Calu3 (cell line): ENCODE results near the gene PAGE1. TPM values are rescaled to one million over a fixed set of nuclear protein-coding genes. Genes with fewer than 3 reads are reported as not detected.

Experiments
- BruUV-seq: library from RNA; stranded (reverse); fragments of 400-500 nt; replicated peaks from 2 replicates; lab custom pipeline; 2021; lab: Mats Ljungman, UMichigan
- CTCF ChIA-PET: fragments of 300-600 bp; sonication (Branson Sonifier 250); formaldehyde crosslinking; loops from one replicate; lab custom pipeline; 2022; ENCODE audit warnings: antibody characterized with exemption; lab: Charles Lee
- DNase-seq: peaks from one replicate; pipeline ENCODE4 v3.0.0; 2022
- H3K27ac Mint-ChIP-seq: one replicate; pipeline ENCODE4 v1.8.0; 2022; ENCODE audit warnings: mixed read lengths; ENCODE audit not compliant: unreplicated experiment
- H3K27me3 Mint-ChIP-seq: one replicate; pipeline ENCODE4 v1.8.0; 2022; ENCODE audit warnings: mixed read lengths; ENCODE audit not compliant: unreplicated experiment
- H3K36me3 Mint-ChIP-seq: one replicate; pipeline ENCODE4 v1.8.0; 2022; ENCODE audit warnings: mild to moderate bottlenecking, moderate library complexity, mixed read lengths; ENCODE audit not compliant: insufficient read depth, unreplicated experiment
- H3K4me1 Mint-ChIP-seq: one replicate; pipeline ENCODE4 v1.8.0; 2022; ENCODE audit warnings: mild to moderate bottlenecking, low read depth, mixed read lengths; ENCODE audit not compliant: unreplicated experiment
- H3K4me3 Mint-ChIP-seq: one replicate; pipeline ENCODE4 v1.8.0; 2022; ENCODE audit warnings: mild to moderate bottlenecking, low read depth, moderate library complexity, mixed read lengths; ENCODE audit not compliant: unreplicated experiment
- H3K9me3 Mint-ChIP-seq: one replicate; pipeline ENCODE4 v1.8.0; 2022; ENCODE audit warnings: low read depth, mixed read lengths; ENCODE audit not compliant: unreplicated experiment
- CTCF ChIP-seq: fragments of 200-600 bp; IDR thresholded peaks from one replicate; pipeline ENCODE4 v1.8.0; 2022; ENCODE audit warnings: antibody characterized with exemption; ENCODE audit not compliant: unreplicated experiment
- intact Hi-C: fragments of 100-400 bp; cut with micrococcal nuclease; formaldehyde crosslinking; loops from one replicate; pipeline ENCODE4 v1.10.0; 2022; ENCODE audit not compliant: unreplicated experiment
- total RNA-seq: library from RNA; stranded (reverse); gene quantifications from 2 replicates; pipeline ENCODE4 v1.2.3, GENCODE V29; 2022

The PAGE1 gene
- total RNA-seq, 1 experiment from 2014 or later = not detected

GRCh38 chrX:49710744-49711319 lies 15.0 kb upstream of the PAGE1 start:
- CTCF ChIA-PET = interaction anchor here (0.6 kb wide), 1 partner anchor 694 kb away, joined by 4 read pairs; no protein-coding TSS in a partner anchor
- no TSS peak for BruUV-seq
- intact Hi-C loops = no loop called here
- H3K4me1 Mint-ChIP-seq = no peaks in the 10 kb centered on the region
- H3K4me3 Mint-ChIP-seq = no peak overlapping the region
- no peak overlapping the region for H3K27ac Mint-ChIP-seq
- no peaks in the 10 kb centered on the region for H3K9me3 Mint-ChIP-seq
- TF ChIP-seq CTCF = no peak
- no peaks in the 10 kb centered on the region for H3K36me3 Mint-ChIP-seq
- peaks cover 50% of the 10 kb centered on the region for H3K27me3 Mint-ChIP-seq
- no peak for DNase-seq

GRCh38 chrX:49704691-49705404 lies 9.1 kb upstream of the PAGE1 start:
- no peak for DNase-seq
- CTCF ChIA-PET = no interaction called here
- Mint-ChIP-seq H3K27me3 (peaks cover 65% of the 10 kb centered on the region), H3K36me3 (no peaks in the 10 kb centered on the region), H3K27ac (no peak overlapping the region), H3K9me3 (no peaks in the 10 kb centered on the region), H3K4me3 (no peak overlapping the region), H3K4me1 (no peaks in the 10 kb centered on the region)
- intact Hi-C loops = no loop called here
- no TSS peak for BruUV-seq
- no peak for TF ChIP-seq CTCF

- CTCF ChIA-PET = no interaction called here
- H3K4me1 Mint-ChIP-seq = no peaks in the 10 kb centered on the region
- no peak overlapping the region for H3K4me3 Mint-ChIP-seq
- DNase-seq = no peak
- no peaks in the 10 kb centered on the region for H3K36me3 Mint-ChIP-seq
- intact Hi-C loops = no loop called here
- peaks cover 62% of the 10 kb centered on the region for H3K27me3 Mint-ChIP-seq
- H3K9me3 Mint-ChIP-seq = no peaks in the 10 kb centered on the region
- no TSS peak for BruUV-seq
- TF ChIP-seq CTCF = no peak
- H3K27ac Mint-ChIP-seq = no peak overlapping the region
Measured at GRCh38 chrX:49701933-49702332, 6.1 kb upstream of the PAGE1 start.

GRCh38 chrX:49701323-49701722 lies 5.5 kb upstream of the PAGE1 start:
- Mint-ChIP-seq H3K4me3 (no peak overlapping the region), H3K36me3 (no peaks in the 10 kb centered on the region), H3K9me3 (no peaks in the 10 kb centered on the region), H3K4me1 (no peaks in the 10 kb centered on the region), H3K27ac (no peak overlapping the region), H3K27me3 (peaks cover 56% of the 10 kb centered on the region)
- no TSS peak for BruUV-seq
- no peak for DNase-seq
- no peak for TF ChIP-seq CTCF
- CTCF ChIA-PET = no interaction called here
- intact Hi-C loops = no loop called here
